A673 (cell line): ENCODE results near the gene PHTF1. TPM values are rescaled to one million over a fixed set of nuclear protein-coding genes. Genes with fewer than 3 reads are reported as not detected.

Source experiments
- BruUV-seq: library from RNA; stranded (reverse); fragments of 400-500 nt; replicated peaks from 2 replicates; lab custom pipeline; 2021; lab: Mats Ljungman, UMichigan
- CTCF ChIA-PET: fragments of 300-600 bp; sonication (Branson Sonifier 250); formaldehyde crosslinking; loops from one replicate; lab custom pipeline; 2022; ENCODE audit warnings: antibody characterized with exemption; lab: Charles Lee
- POLR2A ChIA-PET: fragments of 300-600 bp; sonication (Branson Sonifier 250); formaldehyde crosslinking; loops from one replicate; lab custom pipeline; 2022; ENCODE audit warnings: antibody characterized with exemption; ENCODE audit not compliant: low non-redundant PET; lab: Charles Lee
- DNase-seq: peaks from one replicate; pipeline ENCODE4 v3.0.0-alpha.2; 2015; ENCODE audit warnings: low spot score
- H3K27ac ChIP-seq: fragments of 200-600 bp; sonication (generic); 2 replicates; pipeline ENCODE4 v1.5.1; 2016; ENCODE audit warnings: mixed run types, low read depth, mild to moderate bottlenecking, mixed read lengths, antibody characterized with exemption, low read length; ENCODE audit not compliant: poor library complexity, severe bottlenecking
- H3K27me3 ChIP-seq: fragments of 200-600 bp; sonication (generic); replicated peaks from 2 replicates; pipeline ENCODE4 v1.6.1; 2017; ENCODE audit warnings: mixed run types, low read depth, mild to moderate bottlenecking, mixed read lengths, antibody characterized with exemption, low read length; ENCODE audit not compliant: insufficient read depth, poor library complexity
- H3K36me3 ChIP-seq: fragments of 200-600 bp; sonication (generic); 2 replicates; pipeline ENCODE4 v1.6.1; 2016; ENCODE audit warnings: mixed run types, mild to moderate bottlenecking, mixed read lengths, antibody characterized with exemption, low read length; ENCODE audit not compliant: insufficient read depth, poor library complexity, severe bottlenecking
- H3K4me1 ChIP-seq: fragments of 200-600 bp; sonication (generic); 2 replicates; pipeline ENCODE4 v1.6.1; 2017; ENCODE audit warnings: mixed run types, mild to moderate bottlenecking, mixed read lengths, antibody characterized with exemption, low read length; ENCODE audit not compliant: insufficient read depth, poor library complexity, severe bottlenecking
- H3K4me3 ChIP-seq: fragments of 200-600 bp; sonication (generic); 2 replicates; pipeline ENCODE4 v1.5.1; 2016; ENCODE audit warnings: low read depth, mixed run types, mild to moderate bottlenecking, mixed read lengths, low read length; ENCODE audit not compliant: poor library complexity, severe bottlenecking
- H3K9me3 ChIP-seq: fragments of 200-600 bp; sonication (generic); 2 replicates; pipeline ENCODE4 v1.6.1; 2016; ENCODE audit warnings: mixed run types, low read depth, mild to moderate bottlenecking, mixed read lengths, antibody characterized with exemption, low read length; ENCODE audit not compliant: poor library complexity, severe bottlenecking
- CTCF ChIP-seq: fragments of 300-800, 200-600 bp; sonication (generic); conservative IDR thresholded peaks from 2 replicates; pipeline ENCODE4 v1.5.1; 2017; ENCODE audit warnings: low read depth, mild to moderate bottlenecking, antibody characterized with exemption, low read length, moderate library complexity, mixed read lengths
- EZH2 ChIP-seq: fragments of 200-600 bp; sonication (generic); IDR thresholded peaks from 2 replicates; pipeline ENCODE4 v1.6.1; 2017; ENCODE audit warnings: borderline replicate concordance, low read depth, mild to moderate bottlenecking, mixed read lengths, antibody characterized with exemption, low read length; ENCODE audit not compliant: poor library complexity, severe bottlenecking
- intact Hi-C: fragments of 100-400 bp; cut with micrococcal nuclease; formaldehyde crosslinking; loops from one replicate; pipeline ENCODE4 v1.10.0; 2022; ENCODE audit not compliant: unreplicated experiment
- total RNA-seq: library from RNA; stranded (reverse); gene quantifications from 2 replicates; pipeline ENCODE4 v1.2.3, GENCODE V29; 2021

The PHTF1 gene
- total RNA-seq, 1 experiment from 2014 or later, result 57.2 TPM

- no TSS peak for BruUV-seq
- CTCF ChIA-PET, result no interaction called here
- no peaks in the 10 kb centered on the region for H3K4me1 ChIP-seq
- POLR2A ChIA-PET, result no interaction called here
- no peak overlapping the region for H3K27ac ChIP-seq
- DNase-seq, result no peak
- no peak overlapping the region for H3K4me3 ChIP-seq
- H3K9me3 ChIP-seq, result peaks cover 17% of the 10 kb centered on the region
- no peak for TF ChIP-seq EZH2
- TF ChIP-seq CTCF, result no peak
- H3K27me3 ChIP-seq, result no peaks in the 10 kb centered on the region
- H3K36me3 ChIP-seq, result peaks cover 9% of the 10 kb centered on the region
- intact Hi-C loops, result no loop called here
These were observed 66.9 kb downstream of the PHTF1 start for GRCh38 chr1:113692342-113692741.

GRCh38 chr1:113691184-113691583 lies 68.1 kb downstream of the PHTF1 start:
- ChIA-PET CTCF (no interaction called here), POLR2A (no interaction called here)
- Histone ChIP-seq H3K27me3 (no peaks in the 10 kb centered on the region), H3K9me3 (peaks cover 17% of the 10 kb centered on the region), H3K27ac (no peak overlapping the region), H3K4me1 (no peaks in the 10 kb centered on the region), H3K36me3 (peaks cover 9% of the 10 kb centered on the region), H3K4me3 (no peak overlapping the region)
- no peak for DNase-seq
- TF ChIP-seq EZH2 (no peak), CTCF (no peak)
- no TSS peak for BruUV-seq
- intact Hi-C loops, result no loop called here

- POLR2A ChIA-PET, result no interaction called here
- no TSS peak for BruUV-seq
- no peak overlapping the region for H3K27ac ChIP-seq
These were observed 72.2 kb downstream of the PHTF1 start for GRCh38 chr1:113686891-113687618.

More at GRCh38 chr1:113686891-113687618, 72.2 kb downstream of the PHTF1 start:
- intact Hi-C loops, result no loop called here
- H3K9me3 ChIP-seq, result no peaks in the 10 kb centered on the region
- H3K4me3 ChIP-seq, result no peak overlapping the region
- peaks cover 5% of the 10 kb centered on the region for H3K36me3 ChIP-seq
- no peaks in the 10 kb centered on the region for H3K27me3 ChIP-seq
- TF ChIP-seq CTCF (no peak), EZH2 (no peak)
- H3K4me1 ChIP-seq, result no peaks in the 10 kb centered on the region
- CTCF ChIA-PET, result no interaction called here
- no peak for DNase-seq
